Measurements from ENCODE around the gene PPIG. TPM values are rescaled to one million over a fixed set of nuclear protein-coding genes. Genes with fewer than 3 reads are reported as not detected.
A peak's percentile ranks its signal among the peaks of the same experiment; 100 is the strongest.

PPIG gene
- total and polyA plus RNA-seq, 2 of the 4 experiments (the other 2 are of a cell fraction), result 10.4 to 16.7 TPM

GRCh38 chr2:169641464-169641863 lies 57.3 kb downstream of the PPIG start:
- Histone ChIP-seq H3K23ac (ENCODE audit: low read depth, low read length) (no peak overlapping the region), H3K79me1 (ENCODE audit: low read depth in 1 of 2, low read length in 2 of 2) (peaks cover 0 to 3% of the 10 kb centered on the region in 2 experiments; a peak in 1 of 4 replicates), H4K8ac (ENCODE audit: low read depth in 2 of 2, low read length in 2 of 2) (no peak overlapping the region), H2BK120ac (ENCODE audit: low read depth, low read length) (no peak overlapping the region), H3K4me3 (ENCODE audit: insufficient read depth, low read depth, low read length) (no peak overlapping the region), H2AK9ac (replicated peaks; ENCODE audit: low read depth, low read length, poor library complexity) (no peak overlapping the region), H3K9ac (ENCODE audit: low read depth, low read length) (no peak overlapping the region), H3K4ac (ENCODE audit: low read depth, low read length) (no peak overlapping the region), H3K27me3 (ENCODE audit: control insufficient read depth, insufficient read depth, low read length) (no peaks in the 10 kb centered on the region), H4K20me1 (ENCODE audit: insufficient read depth, low read length) (no peaks in the 10 kb centered on the region), H2BK15ac (ENCODE audit: low read depth, low read length) (no peak overlapping the region), H3K27ac (ENCODE audit: insufficient read depth, low read length) (no peak overlapping the region), H3K56ac (ENCODE audit: extremely low read depth, insufficient read depth, low read length) (no peak overlapping the region), H2BK5ac (ENCODE audit: low read depth, low read length, poor library complexity, severe bottlenecking) (no peak overlapping the region), H3K14ac (replicated peaks; ENCODE audit: low read depth, low read length) (no peak overlapping the region), H2AK5ac (ENCODE audit: low read depth, low read length) (no peak overlapping the region), H3K18ac (ENCODE audit: low read depth, low read length) (no peak overlapping the region), H3K9me3 (ENCODE audit: control insufficient read depth, insufficient read depth, low read length) (no peaks in the 10 kb centered on the region), H4K91ac (ENCODE audit: insufficient read depth, low read depth, low read length) (no peak overlapping the region), H2BK20ac (ENCODE audit: low read depth, low read length) (no peak overlapping the region), H3K36me3 (ENCODE audit: control insufficient read depth, insufficient read depth, low read length) (peaks cover 4% of the 10 kb centered on the region), H2AFZ (replicated peaks; ENCODE audit: low read length, poor library complexity) (no peak overlapping the region), H3K9me1 (ENCODE audit: insufficient read depth, low read length) (0 out of 2 replicates have a peak, but pooled peaks cover 2% of the 10 kb centered on the region), H3K4me2 (ENCODE audit: low read depth, low read length) (no peak overlapping the region), H4K5ac (ENCODE audit: low read depth, low read length) (no peak overlapping the region), H3K4me1 (ENCODE audit: control insufficient read depth, insufficient read depth, low read length) (peaks cover 3% of the 10 kb centered on the region; the same call in 1 of the 2 replicates)
- TF ChIP-seq NFE2L2 (IDR thresholded peaks at IDR 0.05; ENCODE audit: low read depth, low read length) (no peak), POLR2A (IDR thresholded peaks at IDR 0.05; ENCODE audit: low read depth, low read length) (no peak), MAFK (IDR thresholded peaks at IDR 0.05; ENCODE audit: low read depth, low read length) (no peak), ELK1 (IDR thresholded peaks at IDR 0.05; ENCODE audit: borderline replicate concordance, low read depth, low read length) (no peak), CTCF (conservative IDR thresholded peaks at IDR 0.05; ENCODE audit: low read depth, low read length) (no peak)
- intact Hi-C loops (cut with micrococcal nuclease), result loop anchor here (2.0 kb wide), 1 partner anchor 53 kb away; the partner anchor contains the start of genes CFAP210 and PHOSPHO2
- ChIA-PET CTCF (no interaction called here), POLR2A (ENCODE audit: unreplicated experiment) (no interaction called here)
- DNase-seq, result peak; percentile 56
- no CpG with 5 or more reads among the region's 2 CpGs for WGBS, 2 experiments (ENCODE audit: extremely low coverage in 2 of 2, insufficient read length in 1 of 2)
- in situ Hi-C loops (cut with MboI; ENCODE audit: low sequenced_read_pairs), result no loop called here
- peak; percentile 84 for ATAC-seq (ENCODE audit: low read depth)
- dilution Hi-C loops (cut with HindIII; ENCODE audit: low sequenced_read_pairs, unreplicated experiment), result no loop called here
- no TSS peak for BruUV-seq (replicated peaks)
